RPMI7951 (cell line): Measurements from ENCODE around the gene FAM25G. TPM values are rescaled to one million over a fixed set of nuclear protein-coding genes. Genes with fewer than 3 reads are reported as not detected.
"Not testable (repeated sequence)": the region's sequence is repeated elsewhere in the genome, so short reads cannot be mapped to it uniquely, and the experiment has no call there.

Source experiments
- DNase-seq: peaks from one replicate; pipeline ENCODE4 v3.0.0-alpha.2; 2012; ENCODE audit warnings: low read depth
- total RNA-seq: library from RNA; depleted of rRNA; stranded (reverse); fragments of >200 nt; shearing (Covaris generic); gene quantifications from 2 replicates; pipeline ENCODE4 v1.2.3, GENCODE V29; 2014

The FAM25G gene
- total RNA-seq, 1 experiment from 2014 or later = not detected

- not testable (repeated sequence) for DNase-seq
Observed at GRCh38 chr10:47465216-47465917, 26.1 kb downstream of the FAM25G start.

GRCh38 chr10:47462577-47463358, 28.7 kb downstream of the FAM25G start:
- DNase-seq = not testable (repeated sequence)

- peak; percentile 53 for DNase-seq
Observed at GRCh38 chr10:47461261-47461687, 30.2 kb downstream of the FAM25G start.

GRCh38 chr10:47458466-47459154, 32.9 kb downstream of the FAM25G start:
- peak; percentile 52 for DNase-seq

- no peak for DNase-seq
Observed at GRCh38 chr10:47457826-47458225, 33.7 kb downstream of the FAM25G start.

GRCh38 chr10:47457528-47457820, 34.0 kb downstream of the FAM25G start:
- DNase-seq = no peak

- DNase-seq = no peak
Observed at GRCh38 chr10:47456794-47457527, 34.5 kb downstream of the FAM25G start.

GRCh38 chr10:47456079-47456785, 35.3 kb downstream of the FAM25G start:
- DNase-seq = no peak

- DNase-seq = not testable (repeated sequence)
Observed at GRCh38 chr10:47455350-47456078, 36.0 kb downstream of the FAM25G start.

GRCh38 chr10:47454780-47455058, 36.8 kb downstream of the FAM25G start:
- DNase-seq = no peak

- no peak for DNase-seq
Observed at GRCh38 chr10:47454008-47454779, 37.3 kb downstream of the FAM25G start.

- no peak for DNase-seq
Observed at GRCh38 chr10:47453141-47454007, 38.1 kb downstream of the FAM25G start.

GRCh38 chr10:47452495-47453140, 38.9 kb downstream of the FAM25G start:
- DNase-seq = no peak

GRCh38 chr10:47451998-47452494, 39.5 kb downstream of the FAM25G start:
- no peak for DNase-seq

GRCh38 chr10:47451273-47451997, 40.1 kb downstream of the FAM25G start:
- DNase-seq = no peak

GRCh38 chr10:47450442-47450841, 41.1 kb downstream of the FAM25G start:
- no peak for DNase-seq

GRCh38 chr10:47449979-47450378, 41.5 kb downstream of the FAM25G start:
- DNase-seq = no peak
